OCI-LY7 (cell line): ENCODE results near the gene FAF2.

Experiments used
- CTCF ChIP-seq: fragments of 200-600 bp; sonication (generic); conservative IDR thresholded peaks from 2 replicates; pipeline ENCODE4 v1.5.1; 2014; ENCODE audit warnings: mild to moderate bottlenecking, antibody characterized with exemption, low read length, moderate library complexity, mixed read lengths
- EZH2phosphoT487 ChIP-seq: fragments of 200-600 bp; sonication (generic); IDR thresholded peaks from 2 replicates; pipeline ENCODE4 v1.6.1; 2018; ENCODE audit warnings: low read depth, borderline replicate concordance, mild to moderate bottlenecking, mixed run types, antibody characterized with exemption, low read length, moderate library complexity, mixed read lengths

- TF ChIP-seq CTCF: no peak
- TF ChIP-seq EZH2phosphoT487: no peak
These were observed 67.2 kb downstream of the FAF2 start for GRCh38 chr5:176515396-176515795.
